Endodermal cell (in vitro differentiated cells): ENCODE results near the gene RPL18A. TPM values are rescaled to one million over a fixed set of nuclear protein-coding genes. Genes with fewer than 3 reads are reported as not detected.

Experiments
- DNase-seq: peaks from one replicate; pipeline ENCODE4 v3.0.0-alpha.2; 2017
- H3K27ac ChIP-seq: 2 replicates; pipeline ENCODE4 v1.5.1; 2013; ENCODE audit warnings: mild to moderate bottlenecking, low read depth, low read length, moderate library complexity
- H3K27me3 ChIP-seq: 2 replicates; pipeline ENCODE4 v1.6.1; 2013; ENCODE audit warnings: mild to moderate bottlenecking, low read length, moderate library complexity; ENCODE audit not compliant: insufficient read depth, control insufficient read depth, poor library complexity, severe bottlenecking
- H3K36me3 ChIP-seq: 2 replicates; pipeline ENCODE4 v1.7.0; 2013; ENCODE audit warnings: mild to moderate bottlenecking, low read length, moderate library complexity; ENCODE audit not compliant: control insufficient read depth, insufficient read depth
- H3K4me1 ChIP-seq: one replicate; pipeline ENCODE4 v1.7.0; 2013; ENCODE audit warnings: low read length; ENCODE audit not compliant: control insufficient read depth, insufficient read depth
- H3K4me3 ChIP-seq: 2 replicates; pipeline ENCODE4 v1.5.1; 2013; ENCODE audit warnings: mild to moderate bottlenecking, low read length, moderate library complexity
- H3K9ac ChIP-seq: 2 replicates; pipeline ENCODE4 v1.6.1; 2013; ENCODE audit warnings: mild to moderate bottlenecking, low read length, moderate library complexity; ENCODE audit not compliant: poor library complexity, severe bottlenecking; ENCODE audit errors: extremely low read depth
- H3K9me3 ChIP-seq: 2 replicates; pipeline ENCODE4 v1.6.1; 2013; ENCODE audit warnings: mild to moderate bottlenecking, low read length, moderate library complexity; ENCODE audit not compliant: control insufficient read depth
- H3K27ac Mint-ChIP-seq: 2 replicates; pipeline ENCODE4 v1.8.0; 2020; ENCODE audit warnings: mixed read lengths
- H3K27me3 Mint-ChIP-seq: 2 replicates; pipeline ENCODE4 v1.8.0; 2021; ENCODE audit warnings: mild to moderate bottlenecking, mixed read lengths; ENCODE audit not compliant: insufficient read depth
- H3K36me3 Mint-ChIP-seq: 2 replicates; pipeline ENCODE4 v1.8.0; 2020; ENCODE audit warnings: low read depth, mixed read lengths
- H3K4me1 Mint-ChIP-seq: 2 replicates; pipeline ENCODE4 v1.8.0; 2020; ENCODE audit warnings: mixed read lengths
- H3K4me3 Mint-ChIP-seq: 2 replicates; pipeline ENCODE4 v1.8.0; 2020; ENCODE audit warnings: mild to moderate bottlenecking, moderate library complexity, mixed read lengths
- H3K9me3 Mint-ChIP-seq: 2 replicates; pipeline ENCODE4 v1.8.0; 2020; ENCODE audit warnings: mild to moderate bottlenecking, mixed read lengths
- WGBS, 2 experiments: methylation state at CpG; one replicate each; pipeline versions ENCODE4 v1.1.5 to v1.1.7; 2013; ENCODE audit warnings: missing lambda C conversion rate in 2 of 2, mixed read lengths in 1 of 2; ENCODE audit not compliant: insufficient coverage in 1 of 2, insufficient read length in 1 of 2; 5-methylcytosine and 5-hydroxymethylcytosine counted together
- total RNA-seq, 2 donors: library from RNA; stranded (reverse); fragmentation: NEBNext Ultra II Directional in 1 of 2; extraction: Animal tissue kit (Norgen Biotek cat#: 25700) in 1 of 2; gene quantifications; 2 replicates in 1 of 2; 3 replicates in 1 of 2; pipeline ENCODE4 v1.2.1, GENCODE V29; 2021
- TF ChIP-seq, protein P1 (sequence below): fragments of 200-600 bp; sonication (generic); conservative IDR thresholded peaks from 2 replicates; pipeline ENCODE4 v1.5.0; 2021; ENCODE audit warnings: antibody characterized with exemption, mild to moderate bottlenecking

Gene RPL18A
- total RNA-seq, 2 donors from 2014 or later = 1,886 to 2,166 TPM

DNA sequence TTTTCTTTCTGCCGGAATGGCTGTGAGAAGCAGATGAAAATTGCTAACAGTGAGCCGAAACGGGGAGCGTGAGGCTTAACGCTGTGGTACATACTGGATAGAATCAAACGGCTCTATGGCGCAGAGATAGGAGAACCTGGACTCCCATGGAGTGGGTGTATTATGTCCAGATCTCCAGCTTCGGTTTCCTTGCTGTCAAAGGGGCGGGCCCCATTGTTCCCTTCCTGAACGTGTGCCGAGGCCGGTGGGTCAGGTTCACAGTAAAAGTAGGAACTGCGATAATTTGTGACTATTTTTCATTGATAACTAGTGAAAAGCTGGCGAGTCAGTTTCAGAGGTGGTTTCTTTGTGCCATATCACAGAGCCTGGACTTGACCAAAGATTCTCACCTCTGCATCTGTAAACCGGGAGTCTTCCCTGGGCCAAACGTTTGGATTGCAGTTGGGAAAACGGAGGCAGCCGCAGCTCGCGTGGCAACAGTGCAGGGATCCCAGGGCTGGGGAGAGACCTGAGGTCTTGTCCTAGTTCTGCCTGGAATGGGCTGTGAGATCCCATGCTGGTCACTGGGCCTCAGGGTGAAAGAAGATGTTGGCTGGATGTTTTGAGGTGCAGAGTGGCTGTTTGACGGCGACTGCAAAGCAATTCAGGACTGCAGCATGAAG, 752 bp downstream of the RPL18A start:
- Mint-ChIP-seq H3K4me1 (peaks cover 12% of the 10 kb centered on the region), H3K36me3 (peaks cover 46% of the 10 kb centered on the region), H3K9me3 (no peaks in the 10 kb centered on the region), H3K4me3 (peak overlapping the region; percentile 99), H3K27ac (peak overlapping the region; percentile 99), H3K27me3 (peaks cover 2% of the 10 kb centered on the region)
- H3K27ac ChIP-seq = peak overlapping the region; percentile 74
- H3K27me3 ChIP-seq = no peaks in the 10 kb centered on the region
- H3K4me3 ChIP-seq = peak overlapping the region; percentile 100
- no peak for DNase-seq
- H3K36me3 ChIP-seq = peaks cover 43% of the 10 kb centered on the region
- TF ChIP-seq, protein P1, sequence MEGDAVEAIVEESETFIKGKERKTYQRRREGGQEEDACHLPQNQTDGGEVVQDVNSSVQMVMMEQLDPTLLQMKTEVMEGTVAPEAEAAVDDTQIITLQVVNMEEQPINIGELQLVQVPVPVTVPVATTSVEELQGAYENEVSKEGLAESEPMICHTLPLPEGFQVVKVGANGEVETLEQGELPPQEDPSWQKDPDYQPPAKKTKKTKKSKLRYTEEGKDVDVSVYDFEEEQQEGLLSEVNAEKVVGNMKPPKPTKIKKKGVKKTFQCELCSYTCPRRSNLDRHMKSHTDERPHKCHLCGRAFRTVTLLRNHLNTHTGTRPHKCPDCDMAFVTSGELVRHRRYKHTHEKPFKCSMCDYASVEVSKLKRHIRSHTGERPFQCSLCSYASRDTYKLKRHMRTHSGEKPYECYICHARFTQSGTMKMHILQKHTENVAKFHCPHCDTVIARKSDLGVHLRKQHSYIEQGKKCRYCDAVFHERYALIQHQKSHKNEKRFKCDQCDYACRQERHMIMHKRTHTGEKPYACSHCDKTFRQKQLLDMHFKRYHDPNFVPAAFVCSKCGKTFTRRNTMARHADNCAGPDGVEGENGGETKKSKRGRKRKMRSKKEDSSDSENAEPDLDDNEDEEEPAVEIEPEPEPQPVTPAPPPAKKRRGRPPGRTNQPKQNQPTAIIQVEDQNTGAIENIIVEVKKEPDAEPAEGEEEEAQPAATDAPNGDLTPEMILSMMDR = no peak
- H3K9me3 ChIP-seq = no peaks in the 10 kb centered on the region
- WGBS, 2 experiments = 2 to 5% methylated on average over 10 to 22 of the region's 22 CpGs
- H3K9ac ChIP-seq = peak overlapping the region; percentile 97
- H3K4me1 ChIP-seq = no peaks in the 10 kb centered on the region

DNA sequence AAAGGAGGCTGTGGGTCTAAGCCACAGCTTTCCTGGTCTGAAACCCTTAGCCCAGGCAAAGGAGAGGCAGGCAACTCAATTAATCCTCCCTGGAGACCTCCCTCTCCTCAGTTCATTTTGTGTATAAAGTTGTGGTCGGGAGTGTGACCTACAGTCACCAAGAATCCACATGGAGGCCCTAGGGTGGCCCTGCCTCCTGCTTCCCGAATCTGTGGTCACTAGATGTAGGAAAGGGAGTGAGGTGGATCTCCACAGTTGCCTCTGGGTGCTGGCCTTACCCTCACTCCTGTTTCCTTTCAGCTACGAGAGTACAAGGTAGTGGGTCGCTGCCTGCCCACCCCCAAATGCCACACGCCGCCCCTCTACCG, 1.3 kb downstream of the RPL18A start:
- WGBS, 2 experiments = 45% methylated on average over 3 of the region's 7 CpGs; no CpG with 5 or more reads in 1 of the 2 experiments
- H3K36me3 Mint-ChIP-seq = peaks cover 46% of the 10 kb centered on the region

DNA sequence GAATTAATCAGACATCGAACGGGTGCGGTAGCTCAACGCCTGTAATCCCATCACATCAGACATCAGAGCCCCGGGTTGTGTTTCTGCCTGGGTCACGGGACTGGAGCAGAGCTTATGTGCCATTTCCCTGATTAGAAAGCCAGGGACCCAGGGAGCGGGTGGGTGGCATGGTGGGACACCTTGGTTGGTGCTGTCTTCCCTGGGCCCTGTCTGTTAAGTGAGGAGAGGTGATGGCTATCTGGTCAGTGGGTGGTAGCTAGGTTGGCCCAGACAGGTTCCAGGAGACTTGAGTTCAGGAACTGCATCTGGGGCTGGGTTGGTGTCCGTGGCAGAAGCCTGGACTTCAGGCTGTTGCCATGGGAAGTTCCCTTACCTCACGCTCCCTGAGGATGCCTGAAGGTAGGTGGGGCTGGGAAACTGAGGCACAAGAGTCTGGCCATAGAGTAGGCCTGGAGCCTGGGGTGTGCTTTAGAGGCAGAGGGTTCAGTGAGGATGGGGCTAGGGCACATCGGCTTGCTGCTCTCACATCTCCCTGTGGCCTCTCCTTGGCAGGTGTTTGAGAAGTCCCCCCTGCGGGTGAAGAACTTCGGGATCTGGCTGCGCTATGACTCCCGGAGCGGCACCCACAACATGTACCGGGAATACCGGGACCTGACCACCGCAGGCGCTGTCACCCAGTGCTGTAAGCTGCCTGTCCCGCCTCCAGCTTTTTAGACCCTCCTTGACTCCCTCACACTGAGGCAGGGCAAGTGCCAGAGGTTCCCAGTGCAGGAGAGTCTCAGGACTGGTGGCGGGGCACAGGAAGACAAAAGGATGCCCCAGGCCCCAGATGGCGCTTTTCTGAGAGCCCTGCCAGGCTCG, 2.1 kb downstream of the RPL18A start:
- Histone ChIP-seq H3K27me3 (no peaks in the 10 kb centered on the region), H3K4me3 (peak overlapping the region; percentile 100), H3K36me3 (peaks cover 43% of the 10 kb centered on the region), H3K4me1 (no peaks in the 10 kb centered on the region), H3K9me3 (no peaks in the 10 kb centered on the region), H3K9ac (peak overlapping the region; percentile 3), H3K27ac (no peak overlapping the region)
- Mint-ChIP-seq H3K27me3 (no peaks in the 10 kb centered on the region), H3K4me1 (peaks cover 12% of the 10 kb centered on the region), H3K9me3 (no peaks in the 10 kb centered on the region), H3K4me3 (peak overlapping the region; percentile 99), H3K27ac (peak overlapping the region; percentile 99), H3K36me3 (peaks cover 46% of the 10 kb centered on the region)
- WGBS, 2 experiments = 95 to 97% methylated on average over 6 to 23 of the region's 23 CpGs
- TF ChIP-seq, protein P1 = no peak
- DNase-seq = no peak

More for the DNA sequence above, 1.3 kb downstream of the RPL18A start:
- Histone ChIP-seq H3K9me3 (no peaks in the 10 kb centered on the region), H3K27me3 (no peaks in the 10 kb centered on the region), H3K36me3 (peaks cover 43% of the 10 kb centered on the region), H3K4me1 (no peaks in the 10 kb centered on the region), H3K4me3 (peak overlapping the region; percentile 100), H3K27ac (no peak overlapping the region), H3K9ac (peak overlapping the region; percentile 97)
- no peaks in the 10 kb centered on the region for H3K27me3 Mint-ChIP-seq
- peak overlapping the region; percentile 99 for H3K27ac Mint-ChIP-seq
- H3K4me3 Mint-ChIP-seq = peak overlapping the region; percentile 99
- TF ChIP-seq, protein P1 = no peak
- no peaks in the 10 kb centered on the region for H3K9me3 Mint-ChIP-seq
- H3K4me1 Mint-ChIP-seq = peaks cover 12% of the 10 kb centered on the region
- DNase-seq = no peak
